HepG2 (cell line): ENCODE results near the gene TUBA4A. TPM values are rescaled to one million over a fixed set of nuclear protein-coding genes. Genes with fewer than 3 reads are reported as not detected.
A peak's percentile ranks its signal among the peaks of the same experiment; 100 is the strongest.

ENCODE experiments used
- ADNP ChIP-seq: sonication (generic); formaldehyde crosslinking; IDR thresholded peaks from 2 replicates; pipeline ENCODE4 v1.4.0; 2020; ENCODE audit warnings: missing genetic modification reagents
- FOXO1 ChIP-seq: sonication (generic); formaldehyde crosslinking; IDR thresholded peaks from 2 replicates; pipeline ENCODE4 v1.4.0; 2020; ENCODE audit warnings: missing genetic modification reagents
- HCFC1 ChIP-seq: fragments of 150-350 bp; IDR thresholded peaks from 2 replicates; pipeline ENCODE4 v1.6.1; 2014; ENCODE audit warnings: low read depth, low read length
- KDM1A ChIP-seq: IDR thresholded peaks from 2 replicates; pipeline ENCODE4 v1.6.1; 2016; ENCODE audit warnings: missing compliant biosample characterization
- RFXAP ChIP-seq: sonication (generic); formaldehyde crosslinking; IDR thresholded peaks from 2 replicates; pipeline ENCODE4 v1.4.0; 2020; ENCODE audit warnings: missing genetic modification reagents, borderline replicate concordance
- SKI ChIP-seq: fragments of 450-650 bp; IDR thresholded peaks from one replicate; pipeline ENCODE4 v1.6.1; 2018; ENCODE audit warnings: mild to moderate bottlenecking; ENCODE audit not compliant: partially characterized antibody
- ZNF292 ChIP-seq: sonication (generic); formaldehyde crosslinking; IDR thresholded peaks from 2 replicates; pipeline ENCODE4 v1.8.1; 2022; ENCODE audit warnings: mild to moderate bottlenecking, low read depth, missing genetic modification reagents, borderline replicate concordance
- ZNF34 ChIP-seq: sonication (generic); formaldehyde crosslinking; IDR thresholded peaks from 2 replicates; pipeline ENCODE4 v1.4.0; 2020; ENCODE audit warnings: mild to moderate bottlenecking, missing genetic modification reagents, borderline replicate concordance
- ZNF619 ChIP-seq: sonication (generic); formaldehyde crosslinking; IDR thresholded peaks from 2 replicates; pipeline ENCODE4 v1.4.0; 2020; ENCODE audit warnings: mild to moderate bottlenecking, missing genetic modification reagents
- ZSCAN12 ChIP-seq: sonication (generic); formaldehyde crosslinking; IDR thresholded peaks from 2 replicates; pipeline ENCODE4 v1.9.0; 2021; ENCODE audit warnings: mild to moderate bottlenecking, missing genetic modification reagents
- polyA plus RNA-seq, 8 experiments: library from polyadenylated mRNA; depleted of rRNA in 3 of 8; stranded (reverse) in 7 of 8; unstranded in 1 of 8; fragments of >200 nt; fragmentation: Illumina TruSeq in 4 of 8; extraction: Trizol in 4 of 8; gene quantifications; 2 replicates each; pipeline versions ENCODE4 v1.2.1 to v1.2.3, GENCODE V29; 2011 to 2016; ENCODE audit warnings: low read depth in 4 of 8, missing spikeins in 1 of 8, mixed read lengths in 1 of 8; ENCODE audit not compliant: insufficient read depth in 1 of 8
- total RNA-seq, 5 experiments: library from RNA; depleted of rRNA; stranded (reverse); fragments of >200 nt; fragmentation: Illumina TruSeq; extraction: Trizol; gene quantifications; 2 replicates each; pipeline ENCODE4 v1.2.3, GENCODE V29; 2016; ENCODE audit warnings: low read depth in 1 of 5
- TF ChIP-seq, protein P1 (sequence below): sonication (generic); formaldehyde crosslinking; IDR thresholded peaks from 2 replicates; pipeline ENCODE4 v1.5.1; 2020; ENCODE audit warnings: missing genetic modification reagents, mild to moderate bottlenecking, borderline replicate concordance
- TF ChIP-seq, protein P2 (sequence below): sonication (generic); formaldehyde crosslinking; IDR thresholded peaks from 2 replicates; pipeline ENCODE4 v1.4.0; 2020; ENCODE audit warnings: mild to moderate bottlenecking, missing genetic modification reagents
- TF ChIP-seq, protein P3 (sequence below): sonication (generic); formaldehyde crosslinking; IDR thresholded peaks from 2 replicates; pipeline ENCODE4 v1.4.0; 2020; ENCODE audit warnings: missing genetic modification reagents, borderline replicate concordance
- TF ChIP-seq, protein P4 (sequence below), 2 experiments: sonication (generic) in 1 of 2; formaldehyde crosslinking in 1 of 2; IDR thresholded peaks; 2 replicates each; pipeline versions ENCODE4 v1.4.0 to v1.6.1; 2018 to 2020; ENCODE audit warnings: missing genetic modification reagents in 2 of 2, borderline replicate concordance in 1 of 2, low read depth in 1 of 2, mild to moderate bottlenecking in 1 of 2, missing biosample characterization in 1 of 2
- TF ChIP-seq, protein P5 (sequence below): sonication (generic); formaldehyde crosslinking; IDR thresholded peaks from 2 replicates; pipeline ENCODE4 v1.4.0; 2020; ENCODE audit warnings: missing genetic modification reagents, borderline replicate concordance

TUBA4A gene
- total and polyA plus RNA-seq, 2 of the 13 experiments (the other 11 are each of a cell fraction or from before 2014, with no cell fraction given): 1.3 to 12.7 TPM

DNA sequence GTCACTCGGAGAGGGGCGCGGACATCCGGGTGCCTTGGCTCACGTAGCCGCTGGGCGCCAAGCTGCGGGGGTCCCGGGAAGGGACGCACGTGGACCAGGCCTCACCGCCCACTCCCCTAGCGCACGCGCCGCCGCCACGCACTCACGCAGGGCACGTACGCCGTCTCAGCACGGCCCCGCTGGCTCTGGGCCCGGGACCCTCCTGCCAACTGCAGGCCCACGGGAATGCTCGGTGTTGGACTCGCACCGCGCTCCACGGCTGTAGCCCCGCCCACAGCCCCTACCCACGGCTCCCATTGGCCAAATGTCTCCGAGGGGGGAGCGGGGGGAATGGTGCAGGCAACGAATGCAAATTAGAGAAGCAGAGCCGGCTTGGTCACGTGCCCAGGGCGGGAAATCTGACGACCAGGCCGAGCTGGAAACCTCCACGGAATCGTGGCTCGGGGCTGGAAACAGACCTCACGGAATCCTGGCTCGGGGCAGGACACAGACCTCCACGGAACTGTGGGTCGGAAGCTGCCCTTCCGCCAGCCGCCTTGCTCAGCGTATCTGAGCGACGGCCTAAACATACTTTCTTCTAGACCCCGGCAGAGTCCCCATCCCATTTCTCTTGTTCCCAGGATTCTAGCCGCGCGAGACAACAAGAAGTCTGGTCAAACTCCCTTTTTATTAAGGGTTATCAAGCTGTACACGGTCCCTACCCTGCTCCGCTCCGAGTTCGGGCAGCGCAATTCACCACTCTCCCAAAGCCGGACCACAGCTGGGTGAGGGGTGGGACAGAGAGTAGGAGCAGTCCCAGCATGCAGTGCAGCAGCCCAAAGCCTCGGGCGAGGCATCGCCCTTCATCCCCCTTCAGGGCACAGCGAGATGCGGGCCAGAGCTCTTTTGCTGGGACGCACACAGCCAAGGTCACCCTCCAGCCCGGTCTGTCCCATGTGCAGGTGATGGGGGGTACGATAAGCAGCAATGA is 34.7 kb downstream of the TUBA4A start, which contains the start of gene ABCB6 (continued):
- TF ChIP-seq, protein P1, sequence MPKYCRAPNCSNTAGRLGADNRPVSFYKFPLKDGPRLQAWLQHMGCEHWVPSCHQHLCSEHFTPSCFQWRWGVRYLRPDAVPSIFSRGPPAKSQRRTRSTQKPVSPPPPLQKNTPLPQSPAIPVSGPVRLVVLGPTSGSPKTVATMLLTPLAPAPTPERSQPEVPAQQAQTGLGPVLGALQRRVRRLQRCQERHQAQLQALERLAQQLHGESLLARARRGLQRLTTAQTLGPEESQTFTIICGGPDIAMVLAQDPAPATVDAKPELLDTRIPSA (CRISPR knock-in tag): no peak
- TF ChIP-seq ZSCAN12: no peak
- no peak; the same call in 1 of the 2 replicates for TF ChIP-seq KDM1A (CRISPR knock-in tag)
- TF ChIP-seq RFXAP (CRISPR knock-in tag): peak; percentile 96
- TF ChIP-seq, protein P2, sequence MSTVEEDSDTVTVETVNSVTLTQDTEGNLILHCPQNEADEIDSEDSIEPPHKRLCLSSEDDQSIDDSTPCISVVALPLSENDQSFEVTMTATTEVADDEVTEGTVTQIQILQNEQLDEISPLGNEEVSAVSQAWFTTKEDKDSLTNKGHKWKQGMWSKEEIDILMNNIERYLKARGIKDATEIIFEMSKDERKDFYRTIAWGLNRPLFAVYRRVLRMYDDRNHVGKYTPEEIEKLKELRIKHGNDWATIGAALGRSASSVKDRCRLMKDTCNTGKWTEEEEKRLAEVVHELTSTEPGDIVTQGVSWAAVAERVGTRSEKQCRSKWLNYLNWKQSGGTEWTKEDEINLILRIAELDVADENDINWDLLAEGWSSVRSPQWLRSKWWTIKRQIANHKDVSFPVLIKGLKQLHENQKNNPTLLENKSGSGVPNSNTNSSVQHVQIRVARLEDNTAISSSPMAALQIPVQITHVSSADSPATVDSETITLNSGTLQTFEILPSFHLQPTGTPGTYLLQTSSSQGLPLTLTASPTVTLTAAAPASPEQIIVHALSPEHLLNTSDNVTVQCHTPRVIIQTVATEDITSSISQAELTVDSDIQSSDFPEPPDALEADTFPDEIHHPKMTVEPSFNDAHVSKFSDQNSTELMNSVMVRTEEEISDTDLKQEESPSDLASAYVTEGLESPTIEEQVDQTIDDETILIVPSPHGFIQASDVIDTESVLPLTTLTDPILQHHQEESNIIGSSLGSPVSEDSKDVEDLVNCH (CRISPR knock-in tag): peak; percentile 94; the same call in 1 of the 2 replicates
- TF ChIP-seq, protein P3, sequence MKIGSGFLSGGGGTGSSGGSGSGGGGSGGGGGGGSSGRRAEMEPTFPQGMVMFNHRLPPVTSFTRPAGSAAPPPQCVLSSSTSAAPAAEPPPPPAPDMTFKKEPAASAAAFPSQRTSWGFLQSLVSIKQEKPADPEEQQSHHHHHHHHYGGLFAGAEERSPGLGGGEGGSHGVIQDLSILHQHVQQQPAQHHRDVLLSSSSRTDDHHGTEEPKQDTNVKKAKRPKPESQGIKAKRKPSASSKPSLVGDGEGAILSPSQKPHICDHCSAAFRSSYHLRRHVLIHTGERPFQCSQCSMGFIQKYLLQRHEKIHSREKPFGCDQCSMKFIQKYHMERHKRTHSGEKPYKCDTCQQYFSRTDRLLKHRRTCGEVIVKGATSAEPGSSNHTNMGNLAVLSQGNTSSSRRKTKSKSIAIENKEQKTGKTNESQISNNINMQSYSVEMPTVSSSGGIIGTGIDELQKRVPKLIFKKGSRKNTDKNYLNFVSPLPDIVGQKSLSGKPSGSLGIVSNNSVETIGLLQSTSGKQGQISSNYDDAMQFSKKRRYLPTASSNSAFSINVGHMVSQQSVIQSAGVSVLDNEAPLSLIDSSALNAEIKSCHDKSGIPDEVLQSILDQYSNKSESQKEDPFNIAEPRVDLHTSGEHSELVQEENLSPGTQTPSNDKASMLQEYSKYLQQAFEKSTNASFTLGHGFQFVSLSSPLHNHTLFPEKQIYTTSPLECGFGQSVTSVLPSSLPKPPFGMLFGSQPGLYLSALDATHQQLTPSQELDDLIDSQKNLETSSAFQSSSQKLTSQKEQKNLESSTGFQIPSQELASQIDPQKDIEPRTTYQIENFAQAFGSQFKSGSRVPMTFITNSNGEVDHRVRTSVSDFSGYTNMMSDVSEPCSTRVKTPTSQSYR (CRISPR knock-in tag): peak; percentile 29; the same call in 1 of the 2 replicates
- TF ChIP-seq, protein P4, sequence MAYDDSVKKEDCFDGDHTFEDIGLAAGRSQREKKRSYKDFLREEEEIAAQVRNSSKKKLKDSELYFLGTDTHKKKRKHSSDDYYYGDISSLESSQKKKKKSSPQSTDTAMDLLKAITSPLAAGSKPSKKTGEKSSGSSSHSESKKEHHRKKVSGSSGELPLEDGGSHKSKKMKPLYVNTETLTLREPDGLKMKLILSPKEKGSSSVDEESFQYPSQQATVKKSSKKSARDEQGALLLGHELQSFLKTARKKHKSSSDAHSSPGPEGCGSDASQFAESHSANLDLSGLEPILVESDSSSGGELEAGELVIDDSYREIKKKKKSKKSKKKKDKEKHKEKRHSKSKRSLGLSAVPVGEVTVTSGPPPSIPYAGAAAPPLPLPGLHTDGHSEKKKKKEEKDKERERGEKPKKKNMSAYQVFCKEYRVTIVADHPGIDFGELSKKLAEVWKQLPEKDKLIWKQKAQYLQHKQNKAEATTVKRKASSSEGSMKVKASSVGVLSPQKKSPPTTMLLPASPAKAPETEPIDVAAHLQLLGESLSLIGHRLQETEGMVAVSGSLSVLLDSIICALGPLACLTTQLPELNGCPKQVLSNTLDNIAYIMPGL (CRISPR knock-in tag; IDR thresholded peaks at IDR 0.05; ENCODE audit: borderline replicate concordance in 1 of 2, low read depth in 1 of 2): peak; percentile 85 to 89
- TF ChIP-seq, protein P5, sequence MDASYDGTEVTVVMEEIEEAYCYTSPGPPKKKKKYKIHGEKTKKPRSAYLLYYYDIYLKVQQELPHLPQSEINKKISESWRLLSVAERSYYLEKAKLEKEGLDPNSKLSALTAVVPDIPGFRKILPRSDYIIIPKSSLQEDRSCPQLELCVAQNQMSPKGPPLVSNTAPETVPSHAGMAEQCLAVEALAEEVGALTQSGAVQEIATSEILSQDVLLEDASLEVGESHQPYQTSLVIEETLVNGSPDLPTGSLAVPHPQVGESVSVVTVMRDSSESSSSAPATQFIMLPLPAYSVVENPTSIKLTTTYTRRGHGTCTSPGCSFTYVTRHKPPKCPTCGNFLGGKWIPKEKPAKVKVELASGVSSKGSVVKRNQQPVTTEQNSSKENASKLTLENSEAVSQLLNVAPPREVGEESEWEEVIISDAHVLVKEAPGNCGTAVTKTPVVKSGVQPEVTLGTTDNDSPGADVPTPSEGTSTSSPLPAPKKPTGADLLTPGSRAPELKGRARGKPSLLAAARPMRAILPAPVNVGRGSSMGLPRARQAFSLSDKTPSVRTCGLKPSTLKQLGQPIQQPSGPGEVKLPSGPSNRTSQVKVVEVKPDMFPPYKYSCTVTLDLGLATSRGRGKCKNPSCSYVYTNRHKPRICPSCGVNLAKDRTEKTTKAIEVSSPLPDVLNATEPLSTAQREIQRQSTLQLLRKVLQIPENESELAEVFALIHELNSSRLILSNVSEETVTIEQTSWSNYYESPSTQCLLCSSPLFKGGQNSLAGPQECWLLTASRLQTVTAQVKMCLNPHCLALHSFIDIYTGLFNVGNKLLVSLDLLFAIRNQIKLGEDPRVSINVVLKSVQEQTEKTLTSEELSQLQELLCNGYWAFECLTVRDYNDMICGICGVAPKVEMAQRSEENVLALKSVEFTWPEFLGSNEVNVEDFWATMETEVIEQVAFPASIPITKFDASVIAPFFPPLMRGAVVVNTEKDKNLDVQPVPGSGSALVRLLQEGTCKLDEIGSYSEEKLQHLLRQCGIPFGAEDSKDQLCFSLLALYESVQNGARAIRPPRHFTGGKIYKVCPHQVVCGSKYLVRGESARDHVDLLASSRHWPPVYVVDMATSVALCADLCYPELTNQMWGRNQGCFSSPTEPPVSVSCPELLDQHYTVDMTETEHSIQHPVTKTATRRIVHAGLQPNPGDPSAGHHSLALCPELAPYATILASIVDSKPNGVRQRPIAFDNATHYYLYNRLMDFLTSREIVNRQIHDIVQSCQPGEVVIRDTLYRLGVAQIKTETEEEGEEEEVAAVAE: peak; percentile 92; the same call in 1 of the 2 replicates
- no peak for TF ChIP-seq SKI
- TF ChIP-seq ZNF619 (CRISPR knock-in tag): peak; percentile 75; the same call in 1 of the 2 replicates
- TF ChIP-seq ADNP (CRISPR knock-in tag): no peak
- no peak for TF ChIP-seq ZNF34 (CRISPR knock-in tag)
- peak; percentile 85 for TF ChIP-seq FOXO1 (CRISPR knock-in tag)
- no peak for TF ChIP-seq ZNF292 (CRISPR knock-in tag)
- no peak; the same call in 1 of the 2 replicates for TF ChIP-seq HCFC1
